Measurements from ENCODE around the gene OR52H1. TPM values are rescaled to one million over a fixed set of nuclear protein-coding genes. Genes with fewer than 3 reads are reported as not detected.
A peak's percentile ranks its signal among the peaks of the same experiment; 100 is the strongest.

Gene OR52H1
- not detected in 2 replicates for total RNA-seq (2014; rRNA removed)
- percentile 33 among the genes with signal in this experiment for Bru-seq, nascent RNA
- percentile 54 among the genes with signal in this experiment for BruChase-seq, experiment 1, labeled RNA remaining after a 6-hour chase
- BruChase-seq, experiment 2, labeled RNA remaining after a 2-hour chase = percentile 49 among the genes with signal in this experiment
- long read RNA-seq = 0 reads

DNA sequence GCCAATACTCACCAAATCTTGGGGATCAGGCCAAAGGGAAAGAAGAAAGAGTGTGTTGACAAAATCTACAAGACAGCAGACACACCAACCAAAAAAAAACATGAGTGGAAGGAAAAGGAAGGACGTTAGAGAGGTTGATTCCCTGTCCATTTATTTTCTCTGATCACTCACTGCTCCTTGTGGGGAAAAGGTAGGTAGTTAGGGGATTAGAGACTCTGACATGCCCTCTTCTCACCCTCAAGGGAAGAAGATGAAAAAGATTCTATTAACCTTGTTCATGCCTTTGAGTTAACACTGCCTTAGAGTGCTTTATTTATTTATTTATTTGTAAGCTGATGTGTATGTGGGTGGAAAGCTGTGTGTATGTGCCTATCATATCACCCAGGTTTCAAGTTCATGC lies at the start of gene OR52H1:
OR52H1 (minus strand) TSS at position 101 of the 400 bp plus-strand sequence. CDS start 3,035 bp downstream, outside the sequence.
- peaks cover 13% of the 10 kb centered on the region; the same call in 1 of the 2 replicates for H3K27me3 ChIP-seq (ENCODE audit: low read length)
- no peak within 1 kb of the TSS for H2AFZ ChIP-seq (ENCODE audit: low read length)
- DNase-seq (no peak), ATAC-seq (no peak)
- TF ChIP-seq EZH2phosphoT487 (IDR thresholded peaks at IDR 0.05; ENCODE audit: borderline replicate concordance, low read length) (no peak), CTCF (conservative IDR thresholded peaks at IDR 0.05; ENCODE audit: low read depth, low read length) (no peak), EZH2 (IDR thresholded peaks at IDR 0.05; ENCODE audit: low read length, unreplicated experiment) (no peak)
- H3K79me2 ChIP-seq (ENCODE audit: low read length) = no peaks in the 10 kb centered on the region
- H3K4me3 ChIP-seq (ENCODE audit: low read length) = no peak within 1 kb of the TSS
- H3K36me3 ChIP-seq (ENCODE audit: low read depth, low read length) = no peaks in the 10 kb centered on the region
- H3F3A ChIP-seq (ENCODE audit: low read length, unreplicated experiment) = no peaks in the 10 kb centered on the region
- intact Hi-C loops (cut with micrococcal nuclease) = no loop called here
- no TSS peak for BruUV-seq (replicated peaks)
- H3K9ac ChIP-seq (ENCODE audit: low read length) = no peak within 1 kb of the TSS
- H4K20me1 ChIP-seq (ENCODE audit: low read length) = no peaks in the 10 kb centered on the region
- ChIA-PET POLR2A (ENCODE audit: unreplicated experiment) (no interaction called here), CTCF (no interaction called here)
- H3K27ac ChIP-seq (ENCODE audit: low read length) = no peak within 1 kb of the TSS
- H3K4me2 ChIP-seq (ENCODE audit: low read length) = no peak within 1 kb of the TSS
- H3K9me3 ChIP-seq (ENCODE audit: low read length) = no peaks in the 10 kb centered on the region
- H3K4me1 ChIP-seq (ENCODE audit: insufficient read depth, low read length) = peaks cover 12% of the 10 kb centered on the region
- H3K9me2 ChIP-seq (replicated peaks; ENCODE audit: low read length) = no peaks in the 10 kb centered on the region

- ChIA-PET CTCF (no interaction called here), POLR2A (ENCODE audit: unreplicated experiment) (no interaction called here)
- H3F3A ChIP-seq (ENCODE audit: low read length, unreplicated experiment) = peaks cover 4% of the 10 kb centered on the region
- H2AFZ ChIP-seq (ENCODE audit: low read length) = peak overlapping the region; percentile 98
- intact Hi-C loops (cut with micrococcal nuclease) = loop anchor here (1.0 to 5.0 kb wide), 2 partner anchors 23 to 209 kb away; partner anchors contain the start of gene OR52N2
- peak overlapping the region; percentile 98 for H3K4me3 ChIP-seq (ENCODE audit: low read length)
- no peaks in the 10 kb centered on the region for H4K20me1 ChIP-seq (ENCODE audit: low read length)
- no peaks in the 10 kb centered on the region for H3K27me3 ChIP-seq (ENCODE audit: low read length)
- BruUV-seq (replicated peaks) = no TSS peak
- peak overlapping the region; percentile 99 for H3K4me2 ChIP-seq (ENCODE audit: low read length)
- H3K9me2 ChIP-seq (replicated peaks; ENCODE audit: low read length) = no peaks in the 10 kb centered on the region
- peaks cover 18% of the 10 kb centered on the region for H3K4me1 ChIP-seq (ENCODE audit: insufficient read depth, low read length)
- H3K79me2 ChIP-seq (ENCODE audit: low read length) = peaks cover 36% of the 10 kb centered on the region
- H3K36me3 ChIP-seq (ENCODE audit: low read depth, low read length) = no peaks in the 10 kb centered on the region; the same call in 1 of the 2 replicates
- H3K9ac ChIP-seq (ENCODE audit: low read length) = peak overlapping the region; percentile 78; the same call in 1 of the 2 replicates
- ATAC-seq = 0 out of 2 replicates have a peak, but pooled peaks have one; percentile 7
- no peak overlapping the region for H3K27ac ChIP-seq (ENCODE audit: low read length)
- TF ChIP-seq EZH2phosphoT487 (IDR thresholded peaks at IDR 0.05; ENCODE audit: borderline replicate concordance, low read length) (no peak), EZH2 (IDR thresholded peaks at IDR 0.05; ENCODE audit: low read length, unreplicated experiment) (no peak), CTCF (conservative IDR thresholded peaks at IDR 0.05; ENCODE audit: low read depth, low read length) (no peak)
- DNase-seq = no peak
- no peaks in the 10 kb centered on the region for H3K9me3 ChIP-seq (ENCODE audit: low read length)
Observed at GRCh38 chr11:5597953-5598352, 49.6 kb upstream of the OR52H1 start.

Data from PC-3 (cell line).